Panc1 (cell line): ENCODE results near the gene ZNF544. TPM values are rescaled to one million over a fixed set of nuclear protein-coding genes. Genes with fewer than 3 reads are reported as not detected.

Experiments used
- ATAC-seq: fragments of 200-7000 bp; cut with Tn5 transposase; 2 replicates; pipeline ENCODE4 v1.9.1; 2020; ENCODE audit warnings: mild to moderate bottlenecking, moderate library complexity
- BruUV-seq: library from RNA; stranded (reverse); fragments of 400-500 nt; replicated peaks from 2 replicates; lab custom pipeline; 2021; lab: Mats Ljungman, UMichigan
- CTCF ChIA-PET: fragments of 300-600 bp; sonication (Branson Sonifier 250); formaldehyde crosslinking; loops from one replicate; lab custom pipeline; 2022; ENCODE audit warnings: antibody characterized with exemption; lab: Charles Lee
- POLR2A ChIA-PET: fragments of 300-600 bp; sonication (Branson Sonifier 250); formaldehyde crosslinking; loops from one replicate; lab custom pipeline; 2022; ENCODE audit warnings: antibody characterized with exemption; lab: Charles Lee
- DNase-seq: peaks from one replicate; pipeline ENCODE4 v3.0.0-alpha.2; 2010; ENCODE audit warnings: low read depth, low spot score
- H3K27ac ChIP-seq: 2 replicates; pipeline ENCODE4 v1.5.1; 2011; ENCODE audit warnings: mild to moderate bottlenecking, low read length, inconsistent platforms
- H3K27me3 ChIP-seq: fragments of 200-500 bp; sonication (Bioruptor generic); 2 replicates; pipeline ENCODE4 v1.6.0; 2014; ENCODE audit warnings: low read length, inconsistent platforms; ENCODE audit not compliant: control insufficient read depth, insufficient read depth
- H3K36me3 ChIP-seq: fragments of 200-500 bp; sonication (Bioruptor generic); 2 replicates; pipeline ENCODE4 v1.5.1; 2014; ENCODE audit warnings: inconsistent platforms, mild to moderate bottlenecking, low read length, moderate library complexity; ENCODE audit not compliant: control insufficient read depth, insufficient read depth
- H3K4me1 ChIP-seq: 2 replicates; pipeline ENCODE4 v1.5.1; 2011; ENCODE audit warnings: inconsistent platforms, mild to moderate bottlenecking, low read length, moderate library complexity; ENCODE audit not compliant: control insufficient read depth, insufficient read depth
- H3K4me3 ChIP-seq, 2 experiments: 2 replicates each; pipeline ENCODE4 v1.5.1; 2011 to 2012; ENCODE audit warnings: low read depth in 2 of 2, low read length in 2 of 2, mild to moderate bottlenecking in 2 of 2, inconsistent platforms in 1 of 2, moderate library complexity in 1 of 2
- H3K9me3 ChIP-seq: fragments of 200-500 bp; sonication (Bioruptor generic); 2 replicates; pipeline ENCODE4 v1.5.1; 2014; ENCODE audit warnings: low read depth, mild to moderate bottlenecking, inconsistent platforms, low read length, moderate library complexity; ENCODE audit not compliant: control insufficient read depth, insufficient read depth
- POLR2AphosphoS5 ChIP-seq: IDR thresholded peaks from 2 replicates; pipeline ENCODE4 v1.6.1; 2012; ENCODE audit warnings: mild to moderate bottlenecking, low read depth, low read length, moderate library complexity
- SIN3A ChIP-seq: IDR thresholded peaks from 2 replicates; pipeline ENCODE4 v1.6.1; 2012; ENCODE audit warnings: low read depth, mild to moderate bottlenecking, low read length, moderate library complexity, borderline replicate concordance; ENCODE audit not compliant: insufficient read depth
- TCF7L2 ChIP-seq: IDR thresholded peaks from 2 replicates; pipeline ENCODE4 v1.6.1; 2011; ENCODE audit warnings: mild to moderate bottlenecking, low read depth, low read length, inconsistent platforms
- in situ Hi-C: cut with HindIII; loops from 2 replicates; pipeline ENCODE4 v1.10.0; 2016; ENCODE audit warnings: low sequenced_read_pairs, low pct_unique_long_range_greater_than_20kb
- intact Hi-C: fragments of 100-400 bp; cut with micrococcal nuclease; formaldehyde crosslinking; loops from one replicate; pipeline ENCODE4 v1.10.0; 2022; ENCODE audit not compliant: unreplicated experiment
- total RNA-seq: library from RNA; stranded (reverse); gene quantifications from one replicate; pipeline ENCODE4 v1.2.1, GENCODE V29; 2021; ENCODE audit not compliant: unreplicated experiment
- TF ChIP-seq, protein P1 (sequence below): fragments of 450-650 bp; IDR thresholded peaks from 2 replicates; pipeline ENCODE4 v1.5.1; 2017; ENCODE audit warnings: mild to moderate bottlenecking
- TF ChIP-seq, protein P2 (sequence below), 2 experiments: IDR thresholded peaks; 2 replicates each; pipeline ENCODE4 v1.6.1; 2011 to 2012; ENCODE audit warnings: low read depth in 2 of 2, control low read depth in 1 of 2, low read length in 1 of 2, mild to moderate bottlenecking in 1 of 2, moderate library complexity in 1 of 2; ENCODE audit not compliant: insufficient read depth in 1 of 2

ZNF544 gene
- total RNA-seq, 1 experiment from 2014 or later: 48.5 TPM

DNA sequence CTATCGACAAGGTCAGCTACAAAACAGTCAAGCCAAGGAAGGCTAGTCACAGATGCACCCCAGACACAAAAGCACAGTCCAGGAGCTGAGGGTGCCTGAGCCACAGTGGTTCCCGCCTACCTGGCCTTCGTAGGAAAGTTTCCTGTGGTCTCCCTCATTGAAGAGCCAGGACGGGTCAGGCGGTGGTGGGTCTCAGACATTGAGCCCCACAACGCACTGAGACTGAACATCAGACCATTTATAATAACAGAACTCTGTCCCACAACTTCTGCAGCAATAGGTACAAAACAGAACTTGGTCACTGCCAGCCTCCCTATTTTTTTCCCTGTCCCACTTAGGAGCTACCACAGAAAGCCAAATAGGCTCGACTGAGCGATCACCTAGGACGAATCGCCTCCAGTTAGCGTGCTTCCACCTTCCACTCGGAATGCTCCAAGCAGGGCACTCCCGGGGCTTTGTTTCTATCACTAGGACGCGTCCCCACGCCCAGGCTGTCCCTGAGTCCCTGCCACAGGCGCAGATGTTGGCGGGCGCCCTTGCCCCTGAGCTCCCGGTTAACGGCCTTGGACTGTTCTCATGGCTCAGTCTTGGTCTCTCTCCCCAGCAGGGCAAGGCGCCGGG lies 640 bp upstream of the ZNF544 start:
- peaks cover 5% of the 10 kb centered on the region; the same call in 1 of the 2 replicates for H3K4me1 ChIP-seq
- no peak for TF ChIP-seq TCF7L2
- no peak for TF ChIP-seq POLR2AphosphoS5
- TF ChIP-seq SIN3A: no peak
- TF ChIP-seq, protein P1, sequence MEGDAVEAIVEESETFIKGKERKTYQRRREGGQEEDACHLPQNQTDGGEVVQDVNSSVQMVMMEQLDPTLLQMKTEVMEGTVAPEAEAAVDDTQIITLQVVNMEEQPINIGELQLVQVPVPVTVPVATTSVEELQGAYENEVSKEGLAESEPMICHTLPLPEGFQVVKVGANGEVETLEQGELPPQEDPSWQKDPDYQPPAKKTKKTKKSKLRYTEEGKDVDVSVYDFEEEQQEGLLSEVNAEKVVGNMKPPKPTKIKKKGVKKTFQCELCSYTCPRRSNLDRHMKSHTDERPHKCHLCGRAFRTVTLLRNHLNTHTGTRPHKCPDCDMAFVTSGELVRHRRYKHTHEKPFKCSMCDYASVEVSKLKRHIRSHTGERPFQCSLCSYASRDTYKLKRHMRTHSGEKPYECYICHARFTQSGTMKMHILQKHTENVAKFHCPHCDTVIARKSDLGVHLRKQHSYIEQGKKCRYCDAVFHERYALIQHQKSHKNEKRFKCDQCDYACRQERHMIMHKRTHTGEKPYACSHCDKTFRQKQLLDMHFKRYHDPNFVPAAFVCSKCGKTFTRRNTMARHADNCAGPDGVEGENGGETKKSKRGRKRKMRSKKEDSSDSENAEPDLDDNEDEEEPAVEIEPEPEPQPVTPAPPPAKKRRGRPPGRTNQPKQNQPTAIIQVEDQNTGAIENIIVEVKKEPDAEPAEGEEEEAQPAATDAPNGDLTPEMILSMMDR: no peak
- TF ChIP-seq, protein P2, sequence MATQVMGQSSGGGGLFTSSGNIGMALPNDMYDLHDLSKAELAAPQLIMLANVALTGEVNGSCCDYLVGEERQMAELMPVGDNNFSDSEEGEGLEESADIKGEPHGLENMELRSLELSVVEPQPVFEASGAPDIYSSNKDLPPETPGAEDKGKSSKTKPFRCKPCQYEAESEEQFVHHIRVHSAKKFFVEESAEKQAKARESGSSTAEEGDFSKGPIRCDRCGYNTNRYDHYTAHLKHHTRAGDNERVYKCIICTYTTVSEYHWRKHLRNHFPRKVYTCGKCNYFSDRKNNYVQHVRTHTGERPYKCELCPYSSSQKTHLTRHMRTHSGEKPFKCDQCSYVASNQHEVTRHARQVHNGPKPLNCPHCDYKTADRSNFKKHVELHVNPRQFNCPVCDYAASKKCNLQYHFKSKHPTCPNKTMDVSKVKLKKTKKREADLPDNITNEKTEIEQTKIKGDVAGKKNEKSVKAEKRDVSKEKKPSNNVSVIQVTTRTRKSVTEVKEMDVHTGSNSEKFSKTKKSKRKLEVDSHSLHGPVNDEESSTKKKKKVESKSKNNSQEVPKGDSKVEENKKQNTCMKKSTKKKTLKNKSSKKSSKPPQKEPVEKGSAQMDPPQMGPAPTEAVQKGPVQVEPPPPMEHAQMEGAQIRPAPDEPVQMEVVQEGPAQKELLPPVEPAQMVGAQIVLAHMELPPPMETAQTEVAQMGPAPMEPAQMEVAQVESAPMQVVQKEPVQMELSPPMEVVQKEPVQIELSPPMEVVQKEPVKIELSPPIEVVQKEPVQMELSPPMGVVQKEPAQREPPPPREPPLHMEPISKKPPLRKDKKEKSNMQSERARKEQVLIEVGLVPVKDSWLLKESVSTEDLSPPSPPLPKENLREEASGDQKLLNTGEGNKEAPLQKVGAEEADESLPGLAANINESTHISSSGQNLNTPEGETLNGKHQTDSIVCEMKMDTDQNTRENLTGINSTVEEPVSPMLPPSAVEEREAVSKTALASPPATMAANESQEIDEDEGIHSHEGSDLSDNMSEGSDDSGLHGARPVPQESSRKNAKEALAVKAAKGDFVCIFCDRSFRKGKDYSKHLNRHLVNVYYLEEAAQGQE (IDR thresholded peaks at IDR 0.05; ENCODE audit: insufficient read depth in 1 of 2, low read depth in 2 of 2, low read length in 1 of 2): no peak
- H3K27ac ChIP-seq: peak overlapping the region; percentile 92
- in situ Hi-C loops: no loop called here
- intact Hi-C loops: no loop called here
- ChIA-PET POLR2A (interaction anchor here (0.8 kb wide), 1 partner anchor 45 kb away, joined by 9 read pairs; the partner anchor contains the start of gene ZNF274), CTCF (no interaction called here)
- H3K36me3 ChIP-seq: 0 out of 2 replicates have a peak, but pooled peaks cover 11% of the 10 kb centered on the region
- peaks cover 16% of the 10 kb centered on the region; the same call in 1 of the 2 replicates for H3K9me3 ChIP-seq
- ATAC-seq: peak; percentile 5; the same call in 1 of the 2 replicates
- DNase-seq: no peak
- peak overlapping the region; percentile 57 to 89 for H3K4me3 ChIP-seq
- H3K27me3 ChIP-seq: no peaks in the 10 kb centered on the region
- TSS peak; percentile 97 for BruUV-seq

DNA sequence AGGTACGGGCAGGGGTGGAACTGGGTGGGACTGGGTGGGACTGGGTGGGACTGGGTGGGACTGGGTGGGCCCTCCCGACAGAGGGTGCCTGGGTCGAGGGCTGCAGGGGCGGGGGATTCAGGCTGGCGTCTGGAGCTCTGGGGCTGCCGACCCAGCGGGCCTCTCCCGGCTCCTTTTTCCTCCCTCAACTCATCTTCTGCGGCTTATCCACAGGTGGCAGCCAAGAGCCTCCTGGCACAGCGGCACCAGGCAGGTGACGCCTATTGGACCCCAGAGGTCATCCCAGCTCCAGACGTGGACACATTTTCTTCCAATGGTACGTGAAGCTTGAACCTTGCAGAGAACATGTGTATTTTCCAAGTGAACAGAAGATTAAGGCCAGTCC lies 533 bp downstream of the ZNF544 start:
- Histone ChIP-seq H3K4me1 (peaks cover 5% of the 10 kb centered on the region; the same call in 1 of the 2 replicates), H3K4me3 (peak overlapping the region; percentile 57 to 89), H3K27me3 (no peaks in the 10 kb centered on the region), H3K36me3 (0 out of 2 replicates have a peak, but pooled peaks cover 14% of the 10 kb centered on the region), H3K9me3 (peaks cover 16% of the 10 kb centered on the region; the same call in 1 of the 2 replicates), H3K27ac (peak overlapping the region; percentile 92)
- in situ Hi-C loops: no loop called here
- intact Hi-C loops: no loop called here
- TF ChIP-seq SIN3A: no peak
- TF ChIP-seq, protein P2 (IDR thresholded peaks at IDR 0.05; ENCODE audit: insufficient read depth in 1 of 2, low read depth in 2 of 2, low read length in 1 of 2): no peak
- TF ChIP-seq, protein P1: no peak
- TF ChIP-seq TCF7L2: no peak
- TF ChIP-seq POLR2AphosphoS5: no peak
- POLR2A ChIA-PET: no interaction called here
- BruUV-seq: no TSS peak
- ATAC-seq (peak; percentile 50; the same call in 1 of the 2 replicates), DNase-seq (no peak)
- CTCF ChIA-PET: no interaction called here
